Myocyte (in vitro differentiated cells): ENCODE measurements around the gene LRPAP1. TPM values are rescaled to one million over a fixed set of nuclear protein-coding genes. Genes with fewer than 3 reads are reported as not detected.
A peak's percentile ranks its signal among the peaks of the same experiment; 100 is the strongest.

Experiments
- DNase-seq: peaks from one replicate; pipeline ENCODE4 v3.0.0-alpha.2; 2012; ENCODE audit warnings: low read depth
- total RNA-seq: library from RNA; depleted of rRNA; stranded (reverse); fragments of >200 nt; gene quantifications from 2 replicates; pipeline ENCODE4 v1.2.3, GENCODE V29; 2014

Gene LRPAP1
- total RNA-seq, 1 donor from 2014 or later: 194 TPM

DNA sequence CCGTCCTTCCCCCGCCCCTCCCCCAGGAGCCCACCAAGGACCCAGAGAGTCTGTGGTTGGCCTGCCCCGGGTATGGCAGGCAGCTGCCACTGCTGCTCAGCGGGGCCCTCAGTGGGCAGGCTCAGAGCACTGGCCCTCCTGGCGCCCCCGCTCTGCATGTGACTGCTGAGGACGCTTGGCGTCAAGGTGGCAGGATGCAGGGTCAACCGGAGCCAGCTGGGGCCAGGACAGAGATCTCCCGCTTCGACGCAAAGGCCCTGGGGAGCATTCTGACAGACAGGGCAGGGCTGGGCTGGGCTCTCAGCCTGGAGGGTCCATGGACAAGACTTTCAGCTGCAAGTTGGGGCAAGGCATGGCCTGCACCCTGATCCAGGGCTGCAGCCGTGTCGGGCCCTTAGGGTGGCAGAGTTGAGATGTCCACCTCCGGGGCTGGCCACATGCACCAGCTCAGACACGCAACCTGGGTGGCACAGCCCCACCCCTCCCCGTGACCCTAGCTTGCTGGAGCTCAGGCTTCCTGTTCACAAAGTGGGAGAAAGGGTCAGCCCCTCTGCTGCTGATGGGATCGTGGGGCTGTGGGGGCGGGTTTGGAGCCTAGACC is 30.3 kb downstream of the LRPAP1 start:
- no peak for DNase-seq

DNA sequence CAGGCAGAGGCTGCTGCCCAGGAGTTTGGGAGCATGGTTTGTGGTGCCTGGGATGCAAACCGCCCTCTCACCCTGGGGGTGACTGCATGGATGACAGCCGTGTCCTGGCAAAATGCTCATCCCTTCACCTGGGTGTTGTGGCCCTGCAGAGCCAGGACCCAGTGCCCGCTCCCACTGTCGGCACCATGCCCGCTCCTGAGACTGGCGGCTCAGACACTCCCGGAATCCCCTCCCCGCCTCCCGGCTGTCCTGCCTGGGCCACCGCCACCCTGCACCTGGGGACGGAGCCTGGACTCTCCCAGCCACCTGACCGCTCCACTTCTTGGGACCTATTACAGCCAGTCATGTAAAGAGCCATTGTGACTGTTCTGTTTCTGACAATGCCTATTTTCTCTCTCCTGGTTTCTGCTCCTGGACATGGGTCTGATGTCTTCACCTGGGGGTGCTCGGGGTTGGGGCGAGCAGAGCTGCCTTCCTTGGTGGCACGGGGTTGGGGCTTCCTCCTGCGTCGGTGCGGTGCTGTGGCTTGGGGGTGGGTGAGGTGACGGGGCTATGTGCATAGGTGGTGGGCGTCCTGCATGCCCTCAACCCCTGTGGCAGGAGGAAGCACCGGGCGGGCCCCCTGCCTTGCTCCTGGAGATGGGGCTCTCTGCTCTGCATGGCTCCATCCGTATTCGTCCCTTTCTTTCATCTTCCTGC is 30.9 kb downstream of the LRPAP1 start:
- no peak for DNase-seq

DNA sequence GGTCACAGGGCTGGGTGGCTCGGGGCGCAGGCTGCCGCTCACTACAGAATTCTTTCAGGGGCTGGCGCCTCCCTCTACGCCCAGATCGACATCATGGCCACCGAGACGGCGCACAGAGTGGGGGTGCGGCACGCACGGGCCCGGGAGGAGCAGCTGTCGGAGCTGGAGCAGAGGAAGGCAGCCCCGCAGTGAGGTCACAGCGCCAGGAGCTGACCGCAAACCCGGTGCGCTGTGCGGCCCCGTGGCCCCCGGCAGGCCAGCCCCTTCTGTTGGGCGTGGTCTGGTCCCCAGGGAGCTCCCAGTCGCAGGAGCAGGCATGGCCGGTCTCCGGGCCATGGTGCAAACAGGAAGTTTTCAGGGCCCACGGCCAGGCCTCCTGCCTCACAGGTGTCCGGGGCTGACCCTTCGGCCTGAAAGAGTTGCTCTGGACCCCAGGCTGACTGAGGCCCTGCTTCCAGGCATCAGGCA is 31.6 kb downstream of the LRPAP1 start:
- DNase-seq: no peak

DNA sequence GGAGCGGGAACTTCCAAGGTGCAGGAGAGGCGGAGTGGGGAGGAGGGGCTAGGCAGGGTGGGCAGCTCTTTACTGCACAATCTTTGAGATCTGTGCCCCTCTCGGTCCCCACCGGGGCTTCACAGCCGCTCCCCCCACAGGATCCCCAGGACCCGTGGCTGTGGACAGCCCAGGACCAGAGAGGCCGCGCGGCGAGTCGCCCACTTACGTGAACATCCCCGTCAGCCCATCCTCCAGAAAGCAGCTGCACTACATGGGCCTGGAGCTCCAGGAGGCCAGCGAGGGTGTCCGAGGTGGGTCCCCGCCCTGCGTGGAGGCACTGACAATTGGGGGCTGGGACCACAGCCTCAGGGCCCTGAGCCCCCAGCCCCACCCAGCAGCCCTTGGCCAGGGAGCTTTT is 32.1 kb downstream of the LRPAP1 start:
- no peak for DNase-seq

DNA sequence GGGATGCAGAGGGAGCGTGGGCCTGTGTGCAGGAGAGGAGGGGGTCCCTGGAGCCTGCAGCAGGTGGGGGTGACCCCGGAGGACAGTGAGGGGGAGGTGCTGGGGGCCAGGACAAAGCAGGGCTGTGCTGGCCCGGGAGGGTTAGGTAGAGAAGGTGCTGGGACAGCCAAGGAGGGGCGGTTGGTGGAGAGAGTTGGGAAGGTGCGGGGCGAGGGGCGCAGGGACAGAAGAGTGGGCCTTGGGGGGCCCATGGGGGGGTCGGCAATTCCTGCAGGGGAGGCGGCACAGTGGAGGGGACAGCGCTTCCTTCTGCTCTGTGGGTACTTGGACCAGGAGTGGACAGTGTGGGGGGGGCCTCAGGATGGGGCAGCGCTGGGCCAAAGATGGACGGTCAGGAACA is 32.5 kb downstream of the LRPAP1 start:
- DNase-seq: no peak

DNA sequence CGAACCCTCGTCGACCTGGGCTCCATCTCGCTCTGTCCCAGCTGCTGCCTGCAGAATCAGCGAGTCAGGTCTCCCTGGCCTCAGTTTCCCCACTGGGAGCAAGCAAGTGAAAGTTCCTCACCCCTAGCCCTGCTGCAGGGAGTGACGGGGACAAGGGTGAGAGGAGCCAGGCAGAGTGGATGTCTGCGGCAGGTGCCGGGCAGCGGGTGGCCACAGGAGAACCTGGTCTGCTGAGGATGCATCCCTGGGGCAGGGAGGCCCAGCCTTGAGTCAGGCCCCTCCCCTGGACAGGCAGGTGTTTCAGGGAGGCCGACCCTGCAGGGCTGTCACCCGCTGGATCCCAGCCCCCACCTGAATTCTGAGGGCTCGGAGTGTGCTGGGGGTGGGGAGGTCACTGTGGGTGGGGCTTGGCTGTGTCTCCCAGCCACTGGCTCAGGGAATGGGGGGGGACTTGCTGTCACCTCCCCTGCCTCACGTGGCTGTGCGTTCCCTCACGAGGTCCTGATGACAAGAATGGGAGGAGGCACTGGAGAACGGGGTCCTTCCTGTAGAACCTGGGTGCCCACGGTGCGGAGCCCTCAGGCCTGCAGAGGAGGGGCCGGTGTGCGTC is 33.2 kb downstream of the LRPAP1 start:
- DNase-seq: no peak

DNA sequence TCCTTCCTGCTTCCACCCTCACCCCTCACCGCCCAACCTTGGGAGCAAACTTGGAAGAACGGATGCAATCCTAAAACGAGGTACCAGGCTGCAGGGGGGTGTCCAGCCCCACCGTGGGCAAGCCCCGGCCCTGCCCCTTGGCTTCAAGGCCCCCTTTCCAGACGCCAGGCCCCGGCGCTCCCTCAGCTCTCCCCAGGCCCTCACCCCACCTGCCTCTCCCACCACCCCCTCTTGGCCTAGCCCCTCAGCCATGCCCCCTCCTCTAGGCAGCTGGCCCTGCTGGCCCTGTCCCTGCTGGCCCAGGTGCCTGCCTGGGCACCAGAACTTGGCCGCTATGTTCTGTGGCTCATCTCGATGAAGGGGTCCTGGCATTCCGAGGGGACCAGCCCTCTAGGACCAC is 33.8 kb downstream of the LRPAP1 start:
- DNase-seq: no peak

DNA sequence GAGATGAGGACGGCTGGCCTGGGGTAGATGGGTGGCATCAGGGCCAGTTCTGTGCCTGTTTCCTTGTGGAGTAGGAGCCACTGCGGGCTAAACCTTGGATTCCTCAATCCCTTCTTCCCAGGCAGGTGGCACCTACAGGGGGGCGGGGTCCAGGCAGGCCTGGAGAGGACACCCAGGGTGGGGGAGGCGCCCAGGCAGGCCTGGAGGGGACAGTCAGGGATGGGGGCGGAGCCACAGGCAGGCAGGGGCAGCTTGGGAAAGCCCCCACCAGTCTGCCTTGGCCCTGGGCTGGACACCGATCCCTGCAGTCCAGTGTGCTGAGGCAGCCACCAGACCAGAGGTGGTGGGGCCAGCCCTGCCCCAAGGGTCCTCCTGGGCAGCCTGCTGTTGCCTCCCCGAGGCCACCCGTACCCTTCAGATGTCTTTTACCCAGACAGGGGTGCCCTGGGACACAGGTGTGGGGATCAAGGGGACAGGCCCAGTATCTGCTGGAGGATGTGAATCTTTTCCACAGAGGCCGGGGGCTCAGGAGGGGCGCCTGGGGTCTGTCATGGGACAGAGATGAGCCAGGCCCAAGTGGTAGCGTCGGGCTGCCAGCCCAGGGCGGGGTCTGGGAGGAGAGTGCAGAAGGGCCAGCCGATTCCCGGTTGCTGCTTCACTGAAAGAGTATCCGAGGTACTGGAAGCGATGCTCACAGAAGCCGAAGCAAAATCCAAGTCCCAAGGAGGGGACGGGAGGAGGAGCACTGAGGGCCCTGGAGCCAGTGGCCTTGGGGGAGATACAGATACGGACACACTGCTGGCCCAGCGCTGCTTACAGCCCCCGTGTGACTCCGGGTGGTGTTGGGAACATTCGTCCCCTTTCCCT is 34.5 kb downstream of the LRPAP1 start:
- no peak for DNase-seq

DNA sequence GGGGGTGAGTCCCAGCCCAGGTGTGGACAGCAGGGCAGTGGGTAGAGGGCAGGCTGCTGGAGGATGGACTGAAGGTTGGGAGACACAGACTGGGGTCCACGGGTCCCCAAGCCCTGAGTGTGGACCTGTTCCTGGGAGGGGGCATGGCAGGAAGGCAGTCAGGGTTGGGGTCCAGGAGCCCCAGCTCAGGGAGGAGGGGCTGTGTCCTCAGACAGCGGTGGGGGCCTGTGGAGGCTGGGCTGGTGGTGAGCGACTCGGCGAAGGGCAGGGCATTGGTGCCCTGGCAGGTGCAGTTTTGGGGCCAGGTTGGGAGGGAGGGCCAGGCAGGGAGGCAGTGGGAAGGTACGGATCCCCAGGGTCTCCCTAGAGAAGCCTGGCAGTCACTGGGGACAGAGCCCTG is 35.1 kb downstream of the LRPAP1 start:
- DNase-seq: no peak

DNA sequence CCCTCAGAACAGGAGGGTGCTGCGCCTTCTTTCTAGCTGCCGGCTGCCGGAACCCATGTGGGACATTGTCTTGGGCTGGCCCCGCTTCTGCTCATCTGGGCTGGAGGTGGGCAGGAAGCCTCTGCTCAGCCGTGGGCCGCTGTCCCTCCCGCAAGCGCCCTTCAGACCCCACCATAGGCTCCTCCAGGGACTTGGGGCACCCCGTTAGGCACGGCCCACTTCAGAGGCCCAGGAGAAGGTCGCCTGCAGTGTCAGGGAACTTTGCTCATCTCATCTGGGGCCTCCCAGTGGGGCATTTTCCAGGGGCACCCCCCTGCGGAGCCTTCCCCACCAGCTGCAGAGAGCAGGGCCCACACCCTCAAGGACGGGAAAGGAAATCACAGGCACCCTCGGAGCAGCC is 36.2 kb downstream of the LRPAP1 start:
- DNase-seq: no peak

DNA sequence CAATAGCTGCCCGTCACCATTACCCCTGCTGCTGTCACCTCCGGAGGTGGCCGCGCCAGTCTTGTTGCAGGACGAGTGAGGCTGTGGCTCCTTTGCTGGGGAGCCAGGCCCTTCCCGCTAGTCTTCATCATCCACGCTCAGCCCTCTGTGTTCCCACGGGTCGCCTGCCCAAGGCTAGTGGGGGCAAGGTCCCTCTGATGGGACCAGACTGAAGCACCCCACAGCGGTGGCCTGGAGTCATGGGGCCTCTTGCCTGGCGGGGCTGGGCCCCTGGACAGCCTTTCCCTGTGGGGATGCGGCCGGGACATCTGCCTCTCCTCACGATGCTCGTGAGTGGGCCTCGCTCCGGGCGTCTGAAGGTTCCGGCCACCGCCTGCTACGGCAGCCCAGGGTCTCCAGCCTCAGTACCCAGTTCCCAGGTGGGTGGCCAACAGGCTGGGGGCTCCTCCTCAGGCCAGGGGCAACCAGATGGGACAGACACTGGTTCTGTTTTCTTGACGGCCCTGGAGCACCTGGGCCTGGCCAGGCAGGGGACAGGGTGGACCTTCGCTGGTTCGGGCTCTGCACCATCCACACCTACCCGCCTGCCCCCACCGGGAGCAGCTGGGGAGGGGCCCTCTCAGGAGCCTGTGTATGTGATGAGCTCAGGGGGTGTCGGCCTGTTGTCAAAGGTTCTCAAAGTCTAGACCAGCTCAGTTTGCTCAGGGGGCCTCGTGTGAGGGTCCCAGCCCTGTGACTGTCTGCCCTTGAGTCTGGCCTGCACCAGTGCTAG is 36.8 kb downstream of the LRPAP1 start:
- no peak for DNase-seq

DNA sequence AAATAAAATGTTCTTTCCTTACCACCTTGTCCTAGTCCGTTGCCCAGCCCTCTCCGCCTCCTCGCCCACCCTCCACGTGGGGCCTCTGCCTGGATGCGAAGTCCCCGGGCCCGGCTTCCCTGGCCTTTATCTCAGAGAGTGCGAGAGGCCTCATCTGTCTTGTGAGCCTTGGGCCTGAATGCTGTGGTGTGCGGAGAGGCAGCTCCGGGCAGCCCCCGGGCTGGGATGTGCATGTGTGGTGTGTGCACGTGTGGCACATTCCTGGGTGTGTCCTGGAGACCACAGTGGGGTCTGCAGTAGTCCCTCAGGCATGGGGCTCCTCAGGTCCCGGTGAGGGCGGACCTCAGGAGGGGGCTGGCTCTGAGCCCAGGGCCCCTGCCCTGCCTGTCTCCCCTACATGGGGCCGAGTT is 37.8 kb downstream of the LRPAP1 start:
- DNase-seq: peak; percentile 61

DNA sequence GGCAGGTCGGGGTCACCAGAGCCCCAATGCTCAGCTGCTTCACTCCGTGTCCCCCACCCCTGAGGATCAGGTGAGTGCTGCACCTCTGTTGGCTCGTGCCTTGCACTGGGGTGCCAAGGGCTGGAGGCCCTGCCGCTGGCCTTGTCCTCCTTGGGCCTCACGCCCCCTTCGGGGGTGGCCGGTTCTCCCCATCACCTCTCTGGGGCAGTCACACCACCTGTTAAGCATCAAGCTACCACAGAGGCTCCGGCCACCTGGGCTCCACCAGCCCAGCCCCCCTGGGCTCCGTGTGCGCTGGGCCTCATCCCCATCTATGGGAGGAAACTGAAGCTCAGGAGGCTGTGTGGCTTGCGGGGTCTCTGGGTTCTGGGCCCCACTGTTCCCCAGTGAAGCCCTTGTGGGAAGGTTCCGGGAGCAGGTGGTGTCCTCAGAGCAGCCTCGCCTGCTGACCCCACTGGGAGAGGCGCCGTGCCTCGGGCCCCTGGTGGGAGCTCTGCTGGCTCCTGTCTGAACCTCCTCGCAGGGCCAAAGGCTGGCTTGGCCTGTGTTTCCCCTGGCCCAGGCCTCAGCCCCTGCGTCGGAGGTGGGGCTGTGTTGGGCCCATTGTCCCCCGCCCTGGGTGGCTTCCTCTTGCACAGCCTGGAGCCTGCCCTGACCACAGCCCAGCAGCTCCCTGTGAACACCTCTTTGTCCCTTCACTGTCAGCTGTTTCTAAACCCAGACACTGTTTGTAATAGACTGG is 38.3 kb downstream of the LRPAP1 start:
- peak; percentile 32 for DNase-seq

DNA sequence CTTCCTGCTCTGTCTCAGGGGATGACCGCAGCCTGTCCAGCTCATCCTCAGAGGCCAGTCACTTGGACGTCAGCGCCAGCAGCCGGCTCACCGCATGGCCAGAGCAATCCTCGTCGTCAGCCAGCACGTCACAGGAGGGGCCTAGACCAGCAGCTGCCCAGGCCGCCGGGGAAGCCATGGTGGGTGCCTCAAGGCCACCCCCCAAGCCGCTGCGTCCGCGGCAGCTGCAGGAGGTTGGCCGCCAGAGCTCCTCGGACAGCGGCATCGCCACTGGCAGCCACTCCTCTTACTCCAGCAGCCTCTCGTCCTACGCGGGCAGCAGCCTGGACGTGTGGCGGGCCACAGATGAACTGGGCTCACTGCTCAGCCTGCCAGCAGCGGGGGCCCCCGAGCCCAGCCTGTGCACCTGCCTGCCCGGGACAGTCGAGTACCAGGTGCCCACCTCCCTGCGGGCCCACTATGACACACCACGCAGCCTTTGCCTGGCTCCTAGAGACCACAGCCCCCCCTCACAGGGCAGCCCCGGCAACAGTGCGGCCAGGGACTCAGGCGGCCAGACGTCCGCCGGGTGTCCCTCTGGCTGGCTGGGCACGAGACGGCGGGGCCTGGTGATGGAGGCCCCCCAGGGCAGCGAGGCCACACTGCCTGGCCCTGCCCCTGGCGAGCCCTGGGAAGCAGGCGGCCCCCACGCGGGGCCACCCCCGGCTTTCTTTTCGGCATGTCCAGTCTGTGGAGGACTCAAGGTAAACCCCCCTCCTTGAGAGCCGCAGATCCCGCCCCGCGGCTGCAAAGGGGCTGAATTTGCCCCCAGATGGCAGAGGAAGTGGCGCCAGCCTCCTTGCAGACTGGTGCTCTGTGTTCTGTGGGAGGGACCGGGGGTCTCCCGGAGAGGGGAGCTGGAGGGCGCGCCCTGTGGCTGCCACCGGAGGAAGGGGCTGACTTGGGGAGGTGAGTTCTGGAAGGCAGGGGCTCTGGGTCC is 39.2 kb downstream of the LRPAP1 start:
- DNase-seq: peak; percentile 97

DNA sequence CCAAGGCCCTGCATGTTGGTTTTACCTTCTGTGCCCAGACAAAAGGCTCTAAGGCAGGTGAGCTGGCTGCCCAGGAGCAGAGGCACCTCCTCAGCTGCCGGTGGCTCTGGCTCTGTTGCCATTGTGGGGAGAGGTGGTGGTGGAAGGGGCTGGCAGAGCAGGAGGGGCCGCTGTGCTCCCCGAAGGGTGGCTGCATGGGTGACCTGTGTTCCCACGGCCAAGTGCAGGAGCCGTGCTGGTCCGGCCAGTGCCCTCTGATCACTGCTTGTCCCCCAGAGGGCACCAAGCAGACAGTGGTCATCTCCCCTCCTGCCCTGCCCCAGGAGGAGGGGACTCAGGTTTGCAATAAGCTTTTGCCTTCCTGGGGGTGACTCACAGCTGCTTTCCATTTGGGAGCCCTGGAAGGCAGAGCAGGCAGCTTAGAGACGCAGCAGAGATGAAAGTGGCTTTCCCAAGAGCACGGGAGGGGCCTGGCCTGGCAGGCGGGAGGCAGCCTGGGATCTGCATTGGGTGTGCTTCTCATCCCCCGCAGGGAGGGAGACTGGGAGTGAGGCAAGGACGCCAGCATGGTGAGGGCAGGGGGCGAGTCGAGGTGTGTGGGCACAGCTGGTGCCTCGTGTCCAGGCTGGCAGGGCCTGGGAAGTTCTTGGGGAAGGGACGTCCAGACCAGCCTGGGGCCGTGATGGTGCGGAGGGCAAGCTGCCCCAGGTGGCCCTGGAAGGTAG is 40.4 kb downstream of the LRPAP1 start:
- DNase-seq: peak; percentile 91

DNA sequence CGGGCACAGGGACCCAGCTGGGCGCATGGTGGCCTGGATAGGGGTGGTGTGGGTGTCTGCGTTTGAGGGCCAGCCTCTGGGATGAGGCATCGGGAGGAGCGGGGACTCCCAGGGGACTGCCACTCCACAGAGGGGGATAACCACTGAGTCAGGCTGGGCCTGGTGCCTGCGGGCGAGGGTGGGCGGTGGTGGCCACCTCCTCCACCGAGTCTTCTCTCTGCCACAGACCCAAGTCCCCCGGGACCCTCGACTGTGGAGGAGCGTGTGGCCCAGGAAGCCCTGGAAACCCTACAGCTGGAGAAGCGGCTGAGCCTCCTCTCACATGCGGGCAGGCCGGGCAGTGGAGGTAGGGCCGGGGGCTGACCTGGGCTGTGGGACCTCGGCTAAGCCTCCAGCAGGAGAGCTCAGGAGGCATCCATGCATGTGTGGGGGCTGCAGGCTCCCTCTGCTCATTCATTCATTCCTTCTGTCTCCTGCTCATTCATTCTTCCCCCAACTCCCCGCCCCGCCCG is 42.7 kb downstream of the LRPAP1 start:
- DNase-seq: peak; percentile 45

DNA sequence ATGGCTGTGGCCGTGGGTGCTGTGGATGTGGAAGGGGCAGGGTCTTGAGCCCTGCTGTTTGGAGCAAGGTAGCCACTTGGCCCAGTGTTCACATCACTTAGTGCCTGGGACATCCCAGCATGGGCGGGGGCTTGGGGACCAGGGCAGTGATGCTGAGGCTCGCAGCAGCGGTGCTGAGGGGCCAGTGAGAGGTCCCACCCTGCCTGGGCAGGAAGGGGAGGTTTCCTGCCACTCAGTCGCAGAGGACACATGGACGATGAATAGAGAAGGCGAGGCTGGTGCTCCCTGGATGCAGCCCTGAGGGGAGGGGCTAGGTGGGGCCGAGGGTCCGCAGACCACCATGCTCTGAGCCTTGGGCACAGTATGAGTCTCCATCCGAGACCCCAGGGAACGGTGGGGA is 43.4 kb downstream of the LRPAP1 start:
- DNase-seq: no peak

DNA sequence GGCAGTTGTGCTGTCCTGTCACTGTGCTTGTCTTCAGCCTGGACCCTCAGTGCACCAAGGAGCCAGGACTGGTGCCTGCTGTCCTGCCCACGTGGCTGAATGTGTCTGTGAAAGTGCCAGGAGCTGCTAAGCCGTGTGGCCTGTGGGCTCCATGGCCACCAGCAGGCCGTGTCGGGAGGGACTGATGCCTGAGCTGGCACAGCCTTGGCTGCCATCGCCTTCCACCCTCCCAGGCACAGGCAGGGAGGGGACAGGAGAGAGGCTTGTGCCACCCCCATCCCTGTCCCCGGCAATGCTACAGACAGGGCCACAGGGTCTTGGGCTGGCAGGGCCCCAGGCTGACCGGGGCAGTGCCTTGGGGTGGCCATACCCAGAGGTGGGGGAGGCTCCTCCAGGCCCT is 44.4 kb downstream of the LRPAP1 start:
- DNase-seq: no peak
